Omental fat pad (tissue), 4 donors: ENCODE results near the gene CELSR1. TPM values are rescaled to one million over a fixed set of nuclear protein-coding genes. Genes with fewer than 3 reads are reported as not detected.
"Not testable (repeated sequence)": the region's sequence is repeated elsewhere in the genome, so short reads cannot be mapped to it uniquely, and the experiment has no call there.

Experiments
- ATAC-seq: fragments of 150-250 bp; one replicate; pipeline ENCODE4 v1.9.1; 2016; ENCODE audit warnings: mild to moderate bottlenecking, moderate library complexity; ENCODE audit not compliant: low FRiP score
- DNase-seq: peaks from one replicate; pipeline ENCODE4 v3.0.0-alpha.2; 2019; ENCODE audit warnings: low spot score
- total RNA-seq, 4 donors: library from RNA; depleted of rRNA; stranded (reverse); fragments of >200 nt; gene quantifications; one replicate each; pipeline ENCODE4 v1.1.0, GENCODE V29; 2016
- TF ChIP-seq, protein P1 (sequence below), 3 donors: fragments of 450-650 bp; IDR thresholded peaks; one replicate each; pipeline ENCODE4 v1.5.1; 2016 to 2017; ENCODE audit warnings: antibody characterized with exemption in 3 of 3, mild to moderate bottlenecking in 3 of 3, moderate library complexity in 2 of 3

CELSR1 gene
- total RNA-seq, 4 donors from 2014 or later = 1.3 to 5.9 (median 2.7) TPM

DNA sequence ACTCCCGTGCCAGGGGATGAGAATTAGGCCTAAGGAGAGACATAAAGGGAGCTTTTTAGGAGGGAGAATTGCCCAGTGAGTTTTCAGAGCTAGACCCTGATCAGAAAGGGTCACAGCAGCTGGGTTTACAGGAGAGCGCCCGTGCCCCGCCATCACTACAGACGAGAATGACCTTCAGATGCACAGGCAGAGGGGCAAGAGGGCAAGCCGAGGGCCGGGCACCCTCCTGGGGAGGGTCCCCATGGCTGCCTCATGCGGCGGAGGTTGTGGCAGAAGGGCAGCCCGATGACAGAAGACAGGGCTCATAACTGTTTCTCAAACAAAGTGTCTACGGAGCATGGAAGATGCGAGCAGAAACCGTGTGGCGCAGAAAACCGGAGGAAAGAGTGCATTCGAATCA is 129.7 kb downstream of the CELSR1 start:
- ATAC-seq (no peak), DNase-seq (no peak)
- TF ChIP-seq, protein P1, sequence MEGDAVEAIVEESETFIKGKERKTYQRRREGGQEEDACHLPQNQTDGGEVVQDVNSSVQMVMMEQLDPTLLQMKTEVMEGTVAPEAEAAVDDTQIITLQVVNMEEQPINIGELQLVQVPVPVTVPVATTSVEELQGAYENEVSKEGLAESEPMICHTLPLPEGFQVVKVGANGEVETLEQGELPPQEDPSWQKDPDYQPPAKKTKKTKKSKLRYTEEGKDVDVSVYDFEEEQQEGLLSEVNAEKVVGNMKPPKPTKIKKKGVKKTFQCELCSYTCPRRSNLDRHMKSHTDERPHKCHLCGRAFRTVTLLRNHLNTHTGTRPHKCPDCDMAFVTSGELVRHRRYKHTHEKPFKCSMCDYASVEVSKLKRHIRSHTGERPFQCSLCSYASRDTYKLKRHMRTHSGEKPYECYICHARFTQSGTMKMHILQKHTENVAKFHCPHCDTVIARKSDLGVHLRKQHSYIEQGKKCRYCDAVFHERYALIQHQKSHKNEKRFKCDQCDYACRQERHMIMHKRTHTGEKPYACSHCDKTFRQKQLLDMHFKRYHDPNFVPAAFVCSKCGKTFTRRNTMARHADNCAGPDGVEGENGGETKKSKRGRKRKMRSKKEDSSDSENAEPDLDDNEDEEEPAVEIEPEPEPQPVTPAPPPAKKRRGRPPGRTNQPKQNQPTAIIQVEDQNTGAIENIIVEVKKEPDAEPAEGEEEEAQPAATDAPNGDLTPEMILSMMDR (IDR thresholded peaks at IDR 0.05) = no peak

DNA sequence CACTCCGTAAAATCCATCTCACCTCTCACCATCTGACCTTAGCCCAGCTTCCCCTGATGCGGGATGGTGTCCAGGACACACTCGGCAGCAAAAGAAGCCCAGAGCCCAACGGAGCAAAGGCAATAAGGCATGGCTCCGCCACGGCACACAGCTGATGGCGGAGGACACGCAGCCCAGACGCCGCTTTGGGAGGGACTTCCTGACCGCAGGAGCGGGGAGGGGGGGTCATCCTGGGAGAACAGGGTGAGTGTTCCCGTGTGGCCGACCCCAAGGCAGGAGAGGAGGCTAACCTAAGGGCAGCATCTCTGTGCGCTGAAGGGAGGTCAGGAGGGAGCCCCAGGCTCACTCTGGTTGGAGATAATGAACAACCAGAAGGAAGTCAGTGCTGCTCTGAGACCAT is 130.6 kb downstream of the CELSR1 start:
- no peak for ATAC-seq
- DNase-seq = no peak
- TF ChIP-seq, protein P1 (IDR thresholded peaks at IDR 0.05) = no peak

DNA sequence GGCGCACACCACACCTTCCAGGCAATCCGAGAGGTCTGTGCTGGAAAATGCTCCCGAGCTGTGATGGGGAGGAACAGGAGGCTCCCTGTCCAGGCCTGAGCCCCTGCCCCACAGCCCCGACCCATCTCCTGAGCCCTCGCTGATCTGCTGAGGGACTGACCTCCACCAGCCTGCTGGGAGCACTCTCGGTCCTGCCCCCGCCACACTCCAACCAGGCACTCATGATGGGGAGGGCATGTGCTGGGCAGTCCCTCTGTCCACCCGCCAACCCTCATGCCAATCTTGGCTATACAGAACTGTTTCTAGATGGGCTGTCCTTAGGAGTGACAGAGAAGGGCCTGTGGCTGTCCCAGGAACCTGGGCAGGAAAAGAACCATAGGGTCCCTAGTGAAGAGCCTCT is 131.1 kb downstream of the CELSR1 start:
- TF ChIP-seq, protein P1 (IDR thresholded peaks at IDR 0.05) = no peak
- no peak for ATAC-seq
- DNase-seq = no peak

DNA sequence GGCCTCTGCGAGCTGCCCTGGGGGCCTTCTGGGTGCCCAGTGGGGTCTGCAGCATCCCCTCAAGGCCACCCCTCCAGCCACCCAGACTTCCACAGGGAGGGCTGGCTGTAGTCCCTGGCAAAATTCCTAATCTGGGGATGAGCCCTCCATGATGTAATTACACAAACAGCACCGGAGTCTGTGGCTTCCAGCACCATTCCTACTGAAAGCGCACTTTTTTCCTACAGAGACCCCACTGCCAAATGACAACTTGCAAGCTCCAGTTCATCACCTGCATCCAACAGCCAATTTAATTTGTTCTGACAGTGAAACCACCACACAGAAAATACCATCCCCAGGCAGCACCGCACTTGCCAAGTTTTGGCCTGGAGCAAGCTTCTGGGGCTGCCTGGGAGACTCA is 131.5 kb downstream of the CELSR1 start:
- TF ChIP-seq, protein P1 (IDR thresholded peaks at IDR 0.05) = no peak
- ATAC-seq (no peak), DNase-seq (no peak)

DNA sequence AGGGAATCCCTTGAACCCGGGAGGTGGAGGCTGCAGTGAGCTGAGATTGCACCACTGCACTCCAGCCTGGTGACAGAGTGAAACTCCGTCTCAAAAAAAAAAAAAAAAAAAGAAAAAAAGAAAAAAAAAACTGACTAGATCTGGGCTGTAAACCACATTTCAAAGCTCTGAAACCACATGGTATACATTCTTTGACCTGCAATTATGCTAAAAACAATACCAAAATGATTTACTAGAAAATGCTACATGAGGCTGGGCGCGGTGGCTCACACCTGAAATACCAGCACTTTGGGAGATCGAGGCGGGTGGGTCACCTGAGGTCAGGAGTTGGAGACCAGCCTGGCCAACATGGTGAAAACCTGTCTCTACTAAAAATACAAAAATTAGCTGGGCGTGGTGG is 133.5 kb downstream of the CELSR1 start:
- ATAC-seq, DNase-seq: not testable (repeated sequence)

DNA sequence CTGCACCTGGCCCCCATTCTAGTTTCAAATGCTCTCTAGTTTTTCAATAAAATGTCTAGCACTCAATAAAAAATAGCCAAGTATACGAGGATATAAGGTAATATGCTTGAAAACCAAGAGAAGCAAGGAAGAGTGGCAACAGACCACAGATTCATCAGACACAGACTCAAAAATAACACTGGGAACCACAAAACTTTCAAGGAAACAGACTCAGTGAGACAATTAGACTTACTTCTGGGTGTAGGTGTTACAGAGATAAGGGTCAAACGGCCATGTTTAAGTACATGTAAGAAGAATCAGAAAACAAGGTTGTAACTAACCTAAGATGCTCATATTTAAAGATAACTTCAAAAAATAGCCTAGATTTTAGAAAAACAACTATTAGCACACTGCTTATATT is 134.9 kb downstream of the CELSR1 start:
- no peak for ATAC-seq

DNA sequence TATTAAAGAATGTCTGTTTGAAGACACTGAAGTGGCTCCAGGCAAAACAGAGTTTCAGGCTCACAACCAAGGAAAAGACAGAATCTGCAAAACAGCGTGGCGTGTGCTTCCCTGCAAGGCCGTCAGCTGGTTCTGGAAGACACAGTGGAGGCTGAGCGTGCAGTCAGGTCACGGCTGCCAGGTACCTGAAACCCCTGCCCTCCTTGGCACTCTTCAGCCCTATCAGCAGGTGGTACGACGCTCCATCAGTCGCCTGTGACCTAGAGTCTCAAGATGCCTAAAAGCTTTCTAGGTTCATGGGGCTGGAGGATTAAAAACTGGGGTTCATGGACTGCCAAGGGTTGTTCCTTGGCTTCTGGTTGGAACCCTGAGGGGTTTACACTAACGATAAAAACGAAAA is 136.1 kb downstream of the CELSR1 start:
- ATAC-seq = no peak
- TF ChIP-seq, protein P1 (IDR thresholded peaks at IDR 0.05) = no peak
- no peak for DNase-seq

More for the DNA sequence above, 134.9 kb downstream of the CELSR1 start:
- no peak for DNase-seq
- TF ChIP-seq, protein P1 (IDR thresholded peaks at IDR 0.05) = no peak
